Activated naive CD4-positive, alpha-beta T cell treated with anti-CD3 and anti-CD28 coated beads, Interleukin-2, amount 10 ng/mL, durations not matched to agents 7 days and 5 days (primary cell): Measurements from ENCODE around the gene REC114.
"Not testable (repeated sequence)": the region's sequence is repeated elsewhere in the genome, so short reads cannot be mapped to it uniquely, and the experiment has no call there.

ENCODE experiments used
- CTCF ChIA-PET: fragments of 350-600 bp; sonication (Branson Sonifier 250); formaldehyde crosslinking; loops from one replicate; lab custom pipeline; 2021; ENCODE audit warnings: antibody characterized with exemption; lab: Charles Lee
- DNase-seq: peaks from one replicate; pipeline ENCODE4 v3.0.0-alpha.2; 2020
- H3K27ac Mint-ChIP-seq: one replicate; pipeline ENCODE4 v1.8.0; 2021; ENCODE audit warnings: mild to moderate bottlenecking, moderate library complexity, mixed read lengths
- H3K27me3 Mint-ChIP-seq: one replicate; pipeline ENCODE4 v1.8.0; 2021; ENCODE audit warnings: mild to moderate bottlenecking, mixed read lengths
- H3K36me3 Mint-ChIP-seq: one replicate; pipeline ENCODE4 v1.8.0; 2021; ENCODE audit warnings: mixed read lengths
- H3K4me1 Mint-ChIP-seq: one replicate; pipeline ENCODE4 v1.8.0; 2021; ENCODE audit warnings: mixed read lengths
- H3K4me3 Mint-ChIP-seq: one replicate; pipeline ENCODE4 v1.8.0; 2021; ENCODE audit warnings: mild to moderate bottlenecking, moderate library complexity, mixed read lengths
- H3K9me3 Mint-ChIP-seq: one replicate; pipeline ENCODE4 v1.8.0; 2021; ENCODE audit warnings: mixed read lengths

Gene REC114

DNA sequence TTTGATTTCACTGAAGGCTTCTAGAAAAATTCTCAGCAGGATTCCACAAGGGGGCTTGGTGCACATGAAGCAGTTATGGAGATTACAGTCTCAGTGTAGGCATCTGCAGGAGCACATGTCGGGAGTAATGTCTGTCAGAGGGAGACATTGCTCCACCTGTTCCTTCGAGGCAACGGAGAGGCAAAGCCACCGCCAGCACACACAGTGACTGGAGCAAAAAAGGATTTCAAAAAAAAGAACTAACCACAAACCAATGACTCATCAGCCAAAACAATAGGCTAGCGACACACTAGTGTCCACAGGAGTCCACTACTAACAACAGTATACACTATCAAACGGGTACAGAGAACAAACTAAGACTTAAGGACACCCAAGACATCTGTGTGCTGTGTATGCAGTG is 121.3 kb downstream of the REC114 start:
- H3K36me3 Mint-ChIP-seq, result peaks cover 15% of the 10 kb centered on the region
- H3K4me3 Mint-ChIP-seq, result no peak overlapping the region
- H3K27me3 Mint-ChIP-seq, result no peaks in the 10 kb centered on the region
- H3K9me3 Mint-ChIP-seq, result no peaks in the 10 kb centered on the region
- no peak overlapping the region for H3K27ac Mint-ChIP-seq
- CTCF ChIA-PET, result interaction anchor here (6.4 kb wide), 1 partner anchor 72 kb away, joined by 79 read pairs; no protein-coding TSS in a partner anchor
- DNase-seq, result no peak
- H3K4me1 Mint-ChIP-seq, result peaks cover 6% of the 10 kb centered on the region

DNA sequence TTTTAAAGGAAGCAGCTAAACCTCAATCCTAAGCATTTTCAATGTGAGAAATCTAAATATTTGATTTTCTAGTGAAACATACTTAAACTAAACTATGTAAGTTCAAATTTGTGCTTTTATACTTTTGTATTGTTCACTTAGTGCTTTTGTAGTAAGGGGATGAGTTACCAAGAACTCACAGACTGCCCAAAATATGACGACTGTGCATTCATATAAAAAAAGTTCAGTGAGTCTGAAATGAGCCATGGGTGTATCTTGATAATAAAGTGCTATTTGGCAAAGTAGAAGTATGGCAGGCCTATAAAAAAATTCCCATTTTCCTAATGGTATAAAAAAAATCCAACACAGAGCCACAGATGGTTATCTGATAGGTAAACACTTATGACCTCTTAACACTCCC is 124.1 kb downstream of the REC114 start:
- no peak overlapping the region for H3K4me3 Mint-ChIP-seq
- H3K27ac Mint-ChIP-seq, result no peak overlapping the region
- peaks cover 19% of the 10 kb centered on the region for H3K36me3 Mint-ChIP-seq
- no peaks in the 10 kb centered on the region for H3K9me3 Mint-ChIP-seq
- H3K4me1 Mint-ChIP-seq, result peaks cover 8% of the 10 kb centered on the region
- H3K27me3 Mint-ChIP-seq, result no peaks in the 10 kb centered on the region
- no peak for DNase-seq
- CTCF ChIA-PET, result interaction anchor here (1.6 kb wide), 1 partner anchor 69 kb away, joined by 11 read pairs; no protein-coding TSS in a partner anchor

DNA sequence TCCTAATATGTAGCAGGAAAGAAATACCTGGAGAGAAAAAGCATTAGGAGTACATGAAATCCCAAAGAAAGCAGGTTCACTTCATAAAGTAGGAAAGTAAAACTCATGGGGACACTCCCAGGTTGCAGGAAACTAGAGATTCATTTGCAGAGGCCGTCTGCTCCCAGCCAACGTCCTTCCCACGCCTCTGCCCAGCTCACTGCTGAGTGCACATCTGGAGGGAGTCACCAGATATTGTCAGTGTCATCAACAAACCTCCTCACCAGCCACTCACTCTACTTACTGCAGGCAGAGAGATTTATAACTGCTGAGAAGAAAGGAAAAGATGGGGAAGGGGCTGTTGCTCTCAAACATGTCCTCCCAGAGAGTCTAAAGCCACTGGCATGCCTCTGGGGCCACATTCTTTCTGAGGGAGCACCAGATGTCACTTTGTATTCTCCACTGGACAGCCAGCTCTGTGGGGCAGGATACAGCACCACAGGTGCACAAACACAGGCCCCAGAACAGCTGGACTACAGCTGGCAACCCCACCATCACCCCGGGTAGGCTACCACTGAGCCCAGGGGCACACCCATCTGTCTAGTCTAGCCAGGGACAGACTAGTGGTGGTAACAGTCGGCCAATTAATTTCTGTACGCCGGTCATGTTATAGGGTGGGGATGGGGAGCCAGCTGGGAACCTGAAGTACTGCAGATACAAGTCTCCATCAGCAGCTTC is 125.8 kb downstream of the REC114 start:
- CTCF ChIA-PET, result interaction anchor here (0.9 to 4.8 kb wide), 7 partner anchors 8 to 279 kb away, joined by 3 to 42 read pairs (median 4); no protein-coding TSS in a partner anchor
- H3K36me3 Mint-ChIP-seq, result peaks cover 16% of the 10 kb centered on the region
- H3K4me3 Mint-ChIP-seq, result no peak overlapping the region
- no peak overlapping the region for H3K27ac Mint-ChIP-seq
- no peaks in the 10 kb centered on the region for H3K9me3 Mint-ChIP-seq
- no peaks in the 10 kb centered on the region for H3K27me3 Mint-ChIP-seq
- H3K4me1 Mint-ChIP-seq, result peaks cover 8% of the 10 kb centered on the region
- DNase-seq, result no peak

DNA sequence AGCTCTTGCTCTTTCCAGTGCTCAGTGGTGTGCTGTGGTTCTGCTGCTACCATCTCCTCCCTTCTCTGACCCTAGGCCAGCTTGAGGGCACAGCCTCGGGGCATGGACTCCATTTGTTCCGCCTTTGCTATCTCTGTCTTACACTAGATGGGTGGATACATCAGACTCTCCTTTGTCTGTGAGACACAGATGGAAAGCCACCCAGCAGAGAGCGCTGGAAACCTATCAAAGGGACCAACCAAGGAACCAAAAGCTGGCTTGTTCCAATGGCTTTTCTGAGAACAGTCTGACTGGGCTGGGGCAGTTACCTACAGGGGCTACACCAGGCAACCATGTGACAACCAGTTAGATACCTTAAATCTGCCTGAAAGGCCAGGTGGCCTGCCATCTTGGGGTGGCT is 126.4 kb downstream of the REC114 start:
- Mint-ChIP-seq H3K9me3 (no peaks in the 10 kb centered on the region), H3K4me1 (peaks cover 5% of the 10 kb centered on the region), H3K36me3 (peaks cover 15% of the 10 kb centered on the region), H3K27me3 (no peaks in the 10 kb centered on the region), H3K4me3 (no peak overlapping the region), H3K27ac (no peak overlapping the region)
- CTCF ChIA-PET, result interaction anchor here (0.9 to 4.8 kb wide), 6 partner anchors 9 to 279 kb away, joined by 3 to 42 read pairs (median 4); no protein-coding TSS in a partner anchor
- DNase-seq, result no peak

DNA sequence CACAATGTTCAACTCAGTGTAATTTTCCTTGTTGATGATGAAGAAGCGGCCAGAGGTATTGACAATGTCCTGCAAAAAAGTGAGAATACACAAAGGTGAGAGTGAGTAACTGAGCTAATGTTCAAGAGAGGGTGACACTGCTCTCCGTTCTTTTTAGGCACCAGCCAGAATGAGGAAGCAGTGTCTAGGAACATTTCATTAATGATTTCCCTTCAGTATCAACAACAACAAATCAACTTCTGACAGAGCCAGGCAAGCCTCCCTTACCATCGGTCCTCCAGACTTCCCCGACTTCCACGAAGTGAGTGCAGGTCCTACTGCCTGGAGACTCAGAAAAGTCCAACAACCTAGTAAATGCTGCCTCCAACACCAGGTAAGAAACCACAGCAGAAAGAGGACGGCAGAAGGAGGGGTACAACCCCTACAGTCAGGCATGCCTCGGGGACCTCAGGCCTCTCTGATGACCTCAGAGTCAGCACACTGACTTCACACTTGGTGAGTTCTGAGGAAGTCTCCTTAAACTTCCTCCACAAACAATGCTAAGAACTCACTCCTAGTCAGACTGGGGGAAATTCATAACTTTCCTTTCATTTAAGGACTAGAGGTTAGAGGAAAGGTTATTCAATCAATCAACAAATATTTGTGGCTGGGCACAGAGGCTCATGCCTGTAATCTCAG is 127.5 kb downstream of the REC114 start:
- CTCF ChIA-PET, result interaction anchor here (0.9 to 4.8 kb wide), 4 partner anchors 16 to 66 kb away, joined by 3 to 42 read pairs (median 3); partner anchors contain the start of gene NPTN
- Mint-ChIP-seq H3K4me1 (peaks cover 2% of the 10 kb centered on the region), H3K27me3 (no peaks in the 10 kb centered on the region), H3K27ac (peak overlapping the region; percentile 15), H3K36me3 (peaks cover 16% of the 10 kb centered on the region), H3K9me3 (no peaks in the 10 kb centered on the region), H3K4me3 (no peak overlapping the region)
- DNase-seq, result no peak

DNA sequence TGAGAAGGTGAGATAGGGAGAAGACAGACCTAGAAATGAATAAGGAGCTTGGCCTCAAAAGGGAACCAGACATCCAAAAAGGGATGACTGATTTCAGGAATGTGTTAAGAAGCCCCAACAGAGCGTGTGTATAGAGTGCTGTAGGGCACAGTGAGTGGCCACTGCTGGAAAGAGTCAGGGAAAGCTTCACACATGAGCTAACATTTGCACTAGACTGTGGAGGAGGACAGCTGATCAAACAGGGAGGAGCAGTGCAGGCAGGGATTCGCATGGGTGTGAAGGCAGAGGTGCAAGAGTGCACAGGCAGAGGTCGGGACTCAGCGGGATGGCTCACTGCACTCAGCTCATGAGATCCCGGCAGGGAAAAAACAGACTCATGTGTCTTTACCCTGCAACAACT is 128.4 kb downstream of the REC114 start:
- Mint-ChIP-seq H3K4me3 (no peak overlapping the region), H3K9me3 (no peaks in the 10 kb centered on the region), H3K36me3 (peaks cover 18% of the 10 kb centered on the region), H3K4me1 (peaks cover 2% of the 10 kb centered on the region), H3K27me3 (no peaks in the 10 kb centered on the region), H3K27ac (no peak overlapping the region)
- DNase-seq, result no peak
- CTCF ChIA-PET, result interaction anchor here (0.6 to 4.8 kb wide), 5 partner anchors 10 to 65 kb away, joined by 3 to 42 read pairs (median 3); partner anchors contain the start of gene NPTN

DNA sequence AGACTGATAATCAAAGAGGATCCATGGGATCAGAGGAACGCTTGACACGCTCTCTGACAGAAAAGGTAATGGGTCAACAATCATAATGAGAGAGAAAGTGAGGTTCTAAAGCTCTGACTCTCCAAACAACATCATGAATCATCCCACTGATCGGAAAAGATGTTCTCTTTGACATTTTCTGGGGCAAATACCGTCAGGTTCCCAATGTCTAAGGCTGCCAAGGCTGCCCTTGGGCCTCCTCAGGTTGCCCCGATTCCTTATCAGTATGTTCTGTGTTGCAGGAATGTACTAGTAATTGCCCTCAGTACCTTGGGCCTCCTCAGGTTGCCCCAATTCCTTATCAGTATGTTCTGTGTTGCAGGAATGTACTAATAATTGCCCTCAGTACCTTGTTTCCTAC is 129.3 kb downstream of the REC114 start:
- no peak for DNase-seq
- H3K4me3 Mint-ChIP-seq, result no peak overlapping the region
- H3K27me3 Mint-ChIP-seq, result no peaks in the 10 kb centered on the region
- H3K27ac Mint-ChIP-seq, result no peak overlapping the region
- peaks cover 19% of the 10 kb centered on the region for H3K36me3 Mint-ChIP-seq
- H3K9me3 Mint-ChIP-seq, result no peaks in the 10 kb centered on the region
- H3K4me1 Mint-ChIP-seq, result peaks cover 2% of the 10 kb centered on the region
- CTCF ChIA-PET, result interaction anchor here (1.4 to 4.8 kb wide), 2 partner anchors 40 to 64 kb away, joined by 3 to 42 read pairs; no protein-coding TSS in a partner anchor

DNA sequence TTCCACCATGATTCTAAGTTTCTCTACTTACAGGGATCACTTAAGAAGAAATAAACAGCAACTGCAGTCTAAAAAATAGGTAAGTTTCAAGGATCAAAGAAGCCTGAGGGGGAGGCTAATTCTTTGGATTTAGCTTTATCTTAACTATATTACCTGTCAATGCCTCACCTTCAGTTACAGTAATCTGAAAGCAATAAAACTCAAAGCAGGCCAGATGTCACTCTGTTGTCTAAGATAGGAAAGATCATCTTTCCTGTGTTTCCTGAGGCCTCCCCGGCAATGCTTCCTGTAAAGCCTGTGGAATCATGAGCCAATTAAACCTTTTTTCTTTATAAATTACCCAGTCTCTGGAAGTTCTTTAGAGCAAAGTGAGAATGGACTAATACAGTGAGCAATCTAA is 130.1 kb downstream of the REC114 start:
- peaks cover 2% of the 10 kb centered on the region for H3K4me1 Mint-ChIP-seq
- H3K36me3 Mint-ChIP-seq, result peaks cover 16% of the 10 kb centered on the region
- CTCF ChIA-PET, result no interaction called here
- no peak overlapping the region for H3K27ac Mint-ChIP-seq
- H3K4me3 Mint-ChIP-seq, result no peak overlapping the region
- DNase-seq, result no peak
- no peaks in the 10 kb centered on the region for H3K27me3 Mint-ChIP-seq
- H3K9me3 Mint-ChIP-seq, result no peaks in the 10 kb centered on the region

DNA sequence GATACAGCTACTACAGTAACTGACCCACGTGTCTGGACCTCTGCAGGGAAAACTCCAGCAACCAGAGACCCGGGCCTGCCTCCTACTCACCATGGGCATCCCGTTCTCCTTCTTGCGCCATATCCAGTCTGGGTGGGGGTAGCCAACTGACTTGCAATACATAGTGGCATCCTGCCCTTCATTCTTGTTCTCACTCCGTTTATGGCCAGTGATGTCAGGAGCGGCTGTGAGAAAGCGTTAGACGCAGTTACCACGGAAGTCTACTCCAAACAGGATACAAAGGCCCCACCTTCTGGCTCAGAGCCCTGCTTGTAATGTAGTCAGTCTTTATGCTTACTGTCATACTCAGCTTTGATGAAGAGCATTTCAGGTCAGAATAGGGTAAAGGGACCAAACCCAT is 130.6 kb downstream of the REC114 start:
- Mint-ChIP-seq H3K36me3 (peaks cover 16% of the 10 kb centered on the region), H3K4me3 (no peak overlapping the region), H3K4me1 (peaks cover 2% of the 10 kb centered on the region), H3K27ac (no peak overlapping the region), H3K9me3 (no peaks in the 10 kb centered on the region), H3K27me3 (no peaks in the 10 kb centered on the region)
- DNase-seq, result no peak
- CTCF ChIA-PET, result interaction anchor here (0.6 kb wide), 1 partner anchor 76 kb away, joined by 4 read pairs; no protein-coding TSS in a partner anchor

DNA sequence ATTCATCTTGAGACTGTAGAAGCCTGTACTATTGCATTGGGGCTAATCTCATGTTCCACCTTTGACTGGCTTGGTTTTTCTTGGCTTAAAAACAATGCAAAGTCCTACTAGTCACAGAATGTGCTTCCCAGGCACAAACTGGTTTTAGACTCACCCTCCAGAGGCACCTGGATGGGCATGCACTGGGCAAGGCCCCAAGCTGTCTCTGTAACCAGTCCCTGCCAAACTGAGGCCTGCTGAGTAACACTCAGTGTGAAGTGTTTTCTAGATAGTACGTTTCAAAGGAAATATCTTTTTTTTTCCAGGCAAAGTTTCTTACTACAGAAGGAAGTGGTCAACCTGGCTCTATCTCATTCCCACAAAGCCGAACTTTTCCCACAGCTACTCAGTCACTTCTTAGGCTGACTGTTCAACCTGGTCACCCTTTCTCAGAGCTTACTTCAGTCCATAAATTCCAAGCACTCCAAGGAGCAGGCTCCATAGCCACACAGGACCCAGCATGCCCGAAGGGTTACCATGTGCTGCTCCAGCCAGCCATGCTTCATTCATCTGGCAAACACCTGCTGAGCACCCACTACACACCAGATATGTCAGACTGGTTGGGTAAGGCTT is 132.8 kb downstream of the REC114 start:
- Mint-ChIP-seq H3K36me3 (peaks cover 7% of the 10 kb centered on the region), H3K27me3 (no peaks in the 10 kb centered on the region), H3K4me3 (no peak overlapping the region), H3K4me1 (no peaks in the 10 kb centered on the region), H3K9me3 (no peaks in the 10 kb centered on the region), H3K27ac (peak overlapping the region; percentile 17)
- no peak for DNase-seq
- CTCF ChIA-PET, result no interaction called here

DNA sequence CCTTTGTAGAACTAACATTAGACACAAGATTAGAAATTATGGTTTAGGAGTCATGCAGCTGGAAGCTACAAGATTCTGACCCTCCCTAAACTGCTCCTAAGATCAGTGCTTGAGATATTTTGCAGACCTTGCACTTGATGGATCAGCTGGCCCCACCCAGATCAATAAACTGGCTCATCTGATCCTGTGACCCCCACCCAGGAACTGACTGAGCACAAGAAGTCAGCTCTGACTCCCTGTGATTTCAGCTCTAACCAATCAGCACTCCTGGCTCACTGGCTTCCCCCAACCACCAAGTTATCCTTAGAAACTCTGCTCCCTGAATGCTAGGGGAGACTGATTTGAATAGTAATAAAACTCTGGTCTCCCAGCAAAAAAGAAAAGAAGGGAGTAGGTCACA is 134.6 kb downstream of the REC114 start:
- H3K36me3 Mint-ChIP-seq, H3K27ac Mint-ChIP-seq, DNase-seq, H3K4me1 Mint-ChIP-seq, H3K27me3 Mint-ChIP-seq, H3K9me3 Mint-ChIP-seq, H3K4me3 Mint-ChIP-seq: not testable (repeated sequence)
- CTCF ChIA-PET, result interaction anchor here (1.0 kb wide), 1 partner anchor 122 kb away, joined by 3 read pairs; no protein-coding TSS in a partner anchor

DNA sequence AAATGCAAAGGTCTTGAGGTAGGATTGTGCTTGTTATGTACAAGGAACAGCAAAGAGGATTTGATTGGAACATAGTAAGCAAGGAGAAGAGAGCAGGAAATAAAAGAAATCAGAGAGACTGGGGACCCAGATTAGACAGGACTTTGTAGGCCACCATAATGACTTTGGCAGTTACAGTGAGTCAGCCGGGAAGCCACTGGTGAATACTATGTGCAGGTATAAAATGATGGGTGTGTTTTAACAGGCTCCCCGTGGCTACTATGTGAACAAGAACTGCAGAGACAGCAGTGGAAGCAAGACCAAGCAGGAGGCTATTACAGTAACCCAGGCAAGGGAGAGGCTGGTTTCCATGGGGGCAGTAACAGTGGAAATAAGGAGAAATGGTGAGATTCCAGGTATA is 135.1 kb downstream of the REC114 start:
- Mint-ChIP-seq H3K27ac (no peak overlapping the region), H3K9me3 (no peaks in the 10 kb centered on the region), H3K4me1 (no peaks in the 10 kb centered on the region), H3K36me3 (peaks cover 11% of the 10 kb centered on the region), H3K27me3 (no peaks in the 10 kb centered on the region), H3K4me3 (no peak overlapping the region)
- CTCF ChIA-PET, result interaction anchor here (1.0 kb wide), 1 partner anchor 122 kb away, joined by 3 read pairs; no protein-coding TSS in a partner anchor
- DNase-seq, result no peak

DNA sequence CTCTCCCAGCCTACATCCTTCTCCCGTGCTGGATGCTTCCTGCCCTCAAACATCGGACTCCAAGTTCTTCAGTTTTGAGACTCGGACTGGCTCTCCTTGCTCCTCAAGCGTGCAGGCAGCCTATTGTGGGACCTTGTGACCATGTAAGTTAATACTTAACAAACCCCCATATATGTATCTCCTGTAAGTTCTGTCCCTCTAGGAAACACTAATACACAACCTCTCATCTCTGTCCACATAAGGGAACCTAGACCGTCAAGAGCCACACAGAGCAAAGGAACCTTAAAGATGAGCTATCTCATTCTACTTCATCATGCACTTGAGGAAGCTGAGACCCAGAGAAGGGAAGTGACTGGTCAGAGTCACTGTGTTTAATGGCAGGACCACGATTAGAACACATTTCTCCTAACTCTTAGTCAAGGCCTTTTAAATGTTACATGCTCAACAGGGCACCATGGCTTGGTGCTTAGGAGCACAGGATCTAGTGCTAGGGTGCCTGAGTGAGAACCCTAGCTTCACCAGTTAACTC is 140.0 kb downstream of the REC114 start:
- CTCF ChIA-PET, result no interaction called here
- no peak overlapping the region for H3K27ac Mint-ChIP-seq
- H3K4me3 Mint-ChIP-seq, result no peak overlapping the region
- peaks cover 13% of the 10 kb centered on the region for H3K4me1 Mint-ChIP-seq
- DNase-seq, result no peak
- peaks cover 32% of the 10 kb centered on the region for H3K36me3 Mint-ChIP-seq
- no peaks in the 10 kb centered on the region for H3K9me3 Mint-ChIP-seq
- no peaks in the 10 kb centered on the region for H3K27me3 Mint-ChIP-seq

DNA sequence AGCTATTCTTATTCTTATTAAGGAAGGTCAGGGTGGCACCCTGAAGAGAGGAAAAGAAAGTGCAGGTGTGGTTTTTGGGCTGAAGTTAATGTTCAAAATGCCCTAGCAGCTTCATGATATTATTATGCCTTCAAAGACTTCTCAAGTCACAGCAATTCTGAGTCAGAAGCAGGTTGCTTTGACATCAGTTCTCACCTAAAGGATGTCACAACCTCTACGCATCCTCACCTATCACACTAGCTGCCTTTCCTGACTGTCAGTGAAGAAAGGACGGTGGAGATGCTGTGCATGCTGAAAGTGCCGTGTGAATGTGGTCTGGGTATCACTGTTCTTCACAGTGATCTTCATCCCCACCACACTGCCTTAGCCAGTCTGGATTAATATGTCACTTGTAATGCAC is 140.6 kb downstream of the REC114 start:
- Mint-ChIP-seq H3K36me3 (peaks cover 34% of the 10 kb centered on the region), H3K27ac (no peak overlapping the region), H3K9me3 (no peaks in the 10 kb centered on the region), H3K27me3 (no peaks in the 10 kb centered on the region), H3K4me1 (peaks cover 13% of the 10 kb centered on the region), H3K4me3 (no peak overlapping the region)
- DNase-seq, result no peak
- CTCF ChIA-PET, result no interaction called here
